Duodenal mucosa (tissue), 2 donors: ENCODE data around the gene HRG.
"Not testable (repeated sequence)": the region's sequence is repeated elsewhere in the genome, so short reads cannot be mapped to it uniquely, and the experiment has no call there.

Source experiments
- H3K27ac ChIP-seq: one replicate; pipeline ENCODE4 v1.7.0; 2013; ENCODE audit warnings: low read depth, low read length
- H3K27me3 ChIP-seq, 2 donors: one replicate each; pipeline ENCODE4 v1.7.0; 2013; ENCODE audit warnings: low read length in 2 of 2, control low read depth in 1 of 2; ENCODE audit not compliant: insufficient read depth in 2 of 2, control insufficient read depth in 1 of 2
- H3K36me3 ChIP-seq, 2 donors: one replicate each; pipeline ENCODE4 v1.7.0; 2013; ENCODE audit warnings: low read length in 2 of 2, control low read depth in 1 of 2; ENCODE audit not compliant: insufficient read depth in 2 of 2, control insufficient read depth in 1 of 2
- H3K4me1 ChIP-seq, 2 donors: one replicate each; pipeline ENCODE4 v1.7.0; 2013; ENCODE audit warnings: low read length in 2 of 2, control low read depth in 1 of 2; ENCODE audit not compliant: insufficient read depth in 2 of 2, control insufficient read depth in 1 of 2
- H3K4me3 ChIP-seq, 2 donors: one replicate each; pipeline ENCODE4 v1.7.0; 2013; ENCODE audit warnings: low read length in 2 of 2, low read depth in 1 of 2
- H3K9ac ChIP-seq, 2 donors: one replicate each; pipeline ENCODE4 v1.7.0; 2013; ENCODE audit warnings: low read length in 2 of 2, low read depth in 1 of 2
- H3K9me3 ChIP-seq, 2 donors: one replicate each; pipeline ENCODE4 v1.7.0; 2013; ENCODE audit warnings: low read length in 2 of 2, control low read depth in 1 of 2; ENCODE audit not compliant: control insufficient read depth in 1 of 2

HRG gene

GRCh38 chr3:186625600-186626042, 40.2 kb upstream of the HRG start:
- no peak overlapping the region for H3K9ac ChIP-seq
- peaks cover 3 to 7% of the 10 kb centered on the region in 2 donors for H3K27me3 ChIP-seq
- no peaks in the 10 kb centered on the region for H3K4me1 ChIP-seq
- H3K27ac ChIP-seq, result no peak overlapping the region
- no peaks in the 10 kb centered on the region for H3K9me3 ChIP-seq
- H3K4me3 ChIP-seq, result no peak overlapping the region
- no peaks in the 10 kb centered on the region for H3K36me3 ChIP-seq

- Histone ChIP-seq H3K4me1 (no peaks in the 10 kb centered on the region), H3K4me3 (no peak overlapping the region), H3K27me3 (peaks cover 3 to 7% of the 10 kb centered on the region in 2 donors), H3K9me3 (no peaks in the 10 kb centered on the region), H3K27ac (no peak overlapping the region), H3K9ac (no peak overlapping the region), H3K36me3 (no peaks in the 10 kb centered on the region)
Measured at GRCh38 chr3:186626254-186626847, 39.5 kb upstream of the HRG start.

- H3K27me3 ChIP-seq, result peaks cover 2 to 7% of the 10 kb centered on the region in 2 donors
- no peaks in the 10 kb centered on the region for H3K9me3 ChIP-seq
- no peaks in the 10 kb centered on the region for H3K36me3 ChIP-seq
- no peaks in the 10 kb centered on the region for H3K4me1 ChIP-seq
- no peak overlapping the region for H3K4me3 ChIP-seq
- H3K27ac ChIP-seq, result no peak overlapping the region
- no peak overlapping the region for H3K9ac ChIP-seq
Measured at GRCh38 chr3:186627852-186628414, 37.9 kb upstream of the HRG start.

- peaks cover 0 to 7% of the 10 kb centered on the region in 2 donors for H3K27me3 ChIP-seq
- H3K4me1 ChIP-seq, result no peaks in the 10 kb centered on the region
- H3K4me3 ChIP-seq, result no peak overlapping the region
- H3K9me3 ChIP-seq, result no peaks in the 10 kb centered on the region
- H3K9ac ChIP-seq, result no peak overlapping the region
- no peak overlapping the region for H3K27ac ChIP-seq
- H3K36me3 ChIP-seq, result no peaks in the 10 kb centered on the region
Measured at GRCh38 chr3:186628756-186629155, 37.1 kb upstream of the HRG start.

GRCh38 chr3:186630950-186631641, 34.7 kb upstream of the HRG start:
- Histone ChIP-seq H3K9me3 (no peaks in the 10 kb centered on the region), H3K4me1 (no peaks in the 10 kb centered on the region), H3K9ac (no peak overlapping the region), H3K27ac (no peak overlapping the region), H3K36me3 (no peaks in the 10 kb centered on the region), H3K27me3 (peaks cover 0 to 5% of the 10 kb centered on the region in 2 donors), H3K4me3 (no peak overlapping the region)

- Histone ChIP-seq H3K9me3 (no peaks in the 10 kb centered on the region), H3K9ac (no peak overlapping the region), H3K4me1 (no peaks in the 10 kb centered on the region), H3K27me3 (no peaks in the 10 kb centered on the region), H3K36me3 (no peaks in the 10 kb centered on the region), H3K27ac (no peak overlapping the region), H3K4me3 (no peak overlapping the region)
Measured at GRCh38 chr3:186633481-186633880, 32.3 kb upstream of the HRG start.

GRCh38 chr3:186634207-186634606, 31.6 kb upstream of the HRG start:
- H3K9me3 ChIP-seq, H3K27me3 ChIP-seq, H3K4me1 ChIP-seq, H3K27ac ChIP-seq, H3K4me3 ChIP-seq, H3K36me3 ChIP-seq, H3K9ac ChIP-seq: not testable (repeated sequence)

GRCh38 chr3:186635532-186635931, 30.3 kb upstream of the HRG start:
- H3K4me1 ChIP-seq, result no peaks in the 10 kb centered on the region
- no peak overlapping the region for H3K9ac ChIP-seq
- no peak overlapping the region for H3K27ac ChIP-seq
- H3K9me3 ChIP-seq, result no peaks in the 10 kb centered on the region
- H3K4me3 ChIP-seq, result no peak overlapping the region
- H3K27me3 ChIP-seq, result no peaks in the 10 kb centered on the region
- no peaks in the 10 kb centered on the region for H3K36me3 ChIP-seq

- Histone ChIP-seq H3K9ac (no peak overlapping the region), H3K27ac (no peak overlapping the region), H3K9me3 (no peaks in the 10 kb centered on the region), H3K36me3 (no peaks in the 10 kb centered on the region), H3K4me3 (no peak overlapping the region), H3K27me3 (peaks cover 0 to 2% of the 10 kb centered on the region in 2 donors), H3K4me1 (no peaks in the 10 kb centered on the region)
Measured at GRCh38 chr3:186636536-186636935, 29.3 kb upstream of the HRG start.

- no peak overlapping the region for H3K27ac ChIP-seq
- H3K4me1 ChIP-seq, result no peaks in the 10 kb centered on the region
- no peak overlapping the region for H3K4me3 ChIP-seq
- H3K9me3 ChIP-seq, result no peaks in the 10 kb centered on the region
- no peaks in the 10 kb centered on the region for H3K36me3 ChIP-seq
- H3K9ac ChIP-seq, result no peak overlapping the region
- H3K27me3 ChIP-seq, result peaks cover 0 to 8% of the 10 kb centered on the region in 2 donors
Measured at GRCh38 chr3:186637686-186638085, 28.1 kb upstream of the HRG start.
